Hepatocyte (in vitro differentiated cells): ENCODE measurements around the gene RAB3C.

Source experiments
- CTCF ChIP-seq: fragments of 200-600 bp; sonication (generic); IDR thresholded peaks from 2 replicates; pipeline ENCODE4 v1.5.1; 2016; ENCODE audit warnings: antibody characterized with exemption, mild to moderate bottlenecking; ENCODE audit not compliant: poor library complexity
- EZH2 ChIP-seq: fragments of 200-600 bp; sonication (generic); IDR thresholded peaks from 2 replicates; pipeline ENCODE4 v1.6.1; 2016; ENCODE audit warnings: antibody characterized with exemption, mild to moderate bottlenecking, borderline replicate concordance
- EZH2phosphoT487 ChIP-seq: fragments of 200-600 bp; sonication (generic); IDR thresholded peaks from one replicate; pipeline ENCODE4 v1.6.1; 2018; ENCODE audit warnings: antibody characterized with exemption, mild to moderate bottlenecking, low read depth, moderate library complexity; ENCODE audit not compliant: unreplicated experiment, severe bottlenecking

- TF ChIP-seq CTCF = no peak
- TF ChIP-seq EZH2 = no peak
- no peak for TF ChIP-seq EZH2phosphoT487
Observed at GRCh38 chr5:58816181-58816731, 233.4 kb downstream of the RAB3C start.
